SK-N-SH (cell line): ENCODE measurements around the gene C16orf87. TPM values are rescaled to one million over a fixed set of nuclear protein-coding genes. Genes with fewer than 3 reads are reported as not detected.

Source experiments
- CTCF ChIA-PET: fragments of 300-600, 350-600 bp; formaldehyde crosslinking; extraction: SDS; loops from one replicate; lab custom pipeline; 2021; lab: Yijun Ruan, JAX
- POLR2A ChIA-PET: fragments of 350-600 bp; sonication (Branson Sonifier 250); formaldehyde crosslinking; extraction: SDS; loops from one replicate; lab custom pipeline; 2020; ENCODE audit warnings: antibody characterized with exemption, inconsistent platforms; lab: Yijun Ruan, JAX
- DNase-seq: peaks from one replicate; pipeline ENCODE4 v3.0.0; 2012
- H2AFZ ChIP-seq: fragments of 200-600 bp; sonication (generic); 2 replicates; pipeline ENCODE4 v1.8.1; 2016; ENCODE audit warnings: antibody characterized with exemption, mild to moderate bottlenecking, low read depth
- H3F3A ChIP-seq: fragments of 200-600 bp; sonication (generic); replicated peaks from 2 replicates; pipeline ENCODE3; 2016; ENCODE audit warnings: antibody characterized with exemption, mild to moderate bottlenecking; ENCODE audit not compliant: insufficient read depth
- H3K27ac ChIP-seq, 2 experiments: fragments of 200-500 bp in 1 of 2; fragments of 200-600 bp in 1 of 2; sonication (Bioruptor generic) in 1 of 2; sonication (generic), shearing (Covaris generic) in 1 of 2; 2 replicates each; pipeline versions ENCODE4 v1.5.1 to v1.6.1; 2014 to 2016; ENCODE audit warnings: low read depth in 2 of 2, inconsistent platforms in 1 of 2, low read length in 1 of 2, mild to moderate bottlenecking in 1 of 2, mixed read lengths in 1 of 2
- H3K27me3 ChIP-seq: fragments of 200-600 bp; sonication (generic), shearing (Covaris generic); 2 replicates; pipeline ENCODE4 v1.6.1; 2016; ENCODE audit warnings: mixed run types; ENCODE audit not compliant: insufficient read depth
- H3K36me3 ChIP-seq, 2 experiments: fragments of 200-500 bp in 1 of 2; fragments of 200-600 bp in 1 of 2; sonication (Bioruptor generic) in 1 of 2; sonication (generic) in 1 of 2; replicated peaks in 1 of 2; 2 replicates each; pipeline versions ENCODE3 to v1.5.1; 2014 to 2016; ENCODE audit warnings: low read length in 1 of 2, mild to moderate bottlenecking in 1 of 2; ENCODE audit not compliant: insufficient read depth in 2 of 2, control insufficient read depth in 1 of 2
- H3K4me1 ChIP-seq, 2 experiments: fragments of 200-500 bp in 1 of 2; fragments of 200-600 bp in 1 of 2; sonication (Bioruptor generic) in 1 of 2; sonication (generic), shearing (Covaris generic) in 1 of 2; 2 replicates each; pipeline versions ENCODE4 v1.5.1 to v1.6.1; 2014 to 2016; ENCODE audit warnings: low read depth in 1 of 2, low read length in 1 of 2, mixed run types in 1 of 2; ENCODE audit not compliant: insufficient read depth in 2 of 2, control insufficient read depth in 1 of 2
- H3K4me2 ChIP-seq: fragments of 200-600 bp; sonication (generic), shearing (Covaris generic); 2 replicates; pipeline ENCODE4 v1.6.1; 2017; ENCODE audit warnings: mixed run types
- H3K4me3 ChIP-seq, 2 experiments: fragments of 200-500 bp in 1 of 2; fragments of 200-600 bp in 1 of 2; sonication (Bioruptor generic) in 1 of 2; sonication (generic), shearing (Covaris generic) in 1 of 2; 2 replicates each; pipeline versions ENCODE4 v1.5.1 to v1.8.1; 2014 to 2016; ENCODE audit warnings: low read depth in 2 of 2, inconsistent platforms in 1 of 2, low read length in 1 of 2, mild to moderate bottlenecking in 1 of 2, mixed read lengths in 1 of 2, moderate library complexity in 1 of 2
- H3K79me2 ChIP-seq: fragments of 200-600 bp; sonication (generic); 2 replicates; pipeline ENCODE4 v1.8.1; 2017; ENCODE audit warnings: mild to moderate bottlenecking; ENCODE audit not compliant: insufficient read depth
- H3K9ac ChIP-seq: fragments of 200-600 bp; sonication (generic); 2 replicates; pipeline ENCODE4 v1.6.1; 2017; ENCODE audit warnings: mixed run types
- H3K9me2 ChIP-seq: fragments of 200-600 bp; sonication (generic); 2 replicates; pipeline ENCODE4 v1.6.1; 2017; ENCODE audit warnings: mixed run types
- H3K9me3 ChIP-seq: fragments of 200-600 bp; sonication (generic); 2 replicates; pipeline ENCODE4 v1.6.1; 2017; ENCODE audit warnings: mixed run types, mild to moderate bottlenecking, moderate library complexity
- H4K20me1 ChIP-seq: fragments of 200-600 bp; sonication (generic); 2 replicates; pipeline ENCODE4 v1.6.1; 2017; ENCODE audit warnings: mild to moderate bottlenecking, mixed run types; ENCODE audit not compliant: insufficient read depth
- ELF1 ChIP-seq: IDR thresholded peaks from 2 replicates; pipeline ENCODE4 v1.4.0; 2012
- EZH2phosphoT487 ChIP-seq: fragments of 200-600 bp; sonication (generic); IDR thresholded peaks from 2 replicates; pipeline ENCODE4 v1.6.1; 2017; ENCODE audit warnings: low read depth, mixed run types, mild to moderate bottlenecking, antibody characterized with exemption, moderate library complexity, borderline replicate concordance
- FOXJ3 ChIP-seq: sonication (generic); formaldehyde crosslinking; IDR thresholded peaks from 2 replicates; pipeline ENCODE4 v1.5.1; 2020; ENCODE audit warnings: mild to moderate bottlenecking, missing genetic modification reagents
- FOXM1 ChIP-seq: IDR thresholded peaks from 2 replicates; pipeline ENCODE4 v1.4.0; 2012; ENCODE audit warnings: low read depth, mild to moderate bottlenecking
- JUND ChIP-seq: IDR thresholded peaks from 2 replicates; pipeline ENCODE4 v1.4.0; 2012
- MAX ChIP-seq: IDR thresholded peaks from 2 replicates; pipeline ENCODE4 v1.4.0; 2012; ENCODE audit warnings: low read depth
- MXI1 ChIP-seq: IDR thresholded peaks from 2 replicates; pipeline ENCODE4 v1.6.1; 2012; ENCODE audit warnings: mild to moderate bottlenecking, low read depth, low read length, improper control_type of control experiment
- NRF1 ChIP-seq: IDR thresholded peaks from 2 replicates; pipeline ENCODE4 v1.6.1; 2012; ENCODE audit warnings: low read depth, mild to moderate bottlenecking, low read length
- SMC3 ChIP-seq: IDR thresholded peaks from 2 replicates; pipeline ENCODE4 v1.6.1; 2012; ENCODE audit warnings: low read depth, low read length, improper control_type of control experiment
- USF1 ChIP-seq: IDR thresholded peaks from 2 replicates; pipeline ENCODE4 v1.4.0; 2012; ENCODE audit warnings: low read depth, borderline replicate concordance
- WGBS: methylation state at CpG from one replicate; pipeline ENCODE4 v1.1.6; 2017; ENCODE audit warnings: low lambda C conversion rate; 5-methylcytosine and 5-hydroxymethylcytosine counted together
- polyA plus RNA-seq, 3 experiments: library from polyadenylated mRNA; depleted of rRNA; stranded (reverse); fragments of >200 nt; gene quantifications; 2 replicates each; pipeline ENCODE4 v1.2.3, GENCODE V29; 2012
- TF ChIP-seq, protein P1 (sequence below): fragments of 150-350 bp; IDR thresholded peaks from 2 replicates; pipeline ENCODE4 v1.6.1; 2016; ENCODE audit warnings: mild to moderate bottlenecking, low read depth, low read length
- TF ChIP-seq, protein P2 (sequence below): IDR thresholded peaks from 2 replicates; pipeline ENCODE4 v1.4.0; 2012; ENCODE audit warnings: low read depth, borderline replicate concordance
- TF ChIP-seq, protein P3 (sequence below): fragments of 150-350 bp; IDR thresholded peaks from 2 replicates; pipeline ENCODE4 v1.6.1; 2017; ENCODE audit warnings: antibody characterized with exemption, low read length, low read depth, borderline replicate concordance

Gene C16orf87
- polyA plus RNA-seq, 1 of the 3 experiments (the other 2 are of a cell fraction), result 3.5 TPM

- no peak overlapping the region for H2AFZ ChIP-seq
- POLR2A ChIA-PET, result no interaction called here
- no peak overlapping the region for H3K27ac ChIP-seq
- no peak overlapping the region for H3K4me2 ChIP-seq
- H3F3A ChIP-seq, result peaks cover 2% of the 10 kb centered on the region
- no peak overlapping the region for H3K4me3 ChIP-seq
- no peaks in the 10 kb centered on the region for H3K9me3 ChIP-seq
- no peaks in the 10 kb centered on the region for H3K27me3 ChIP-seq
- TF ChIP-seq MXI1, result no peak
- TF ChIP-seq USF1, result no peak
- no peak for TF ChIP-seq FOXJ3
- TF ChIP-seq MAX, result no peak
- TF ChIP-seq NRF1, result no peak
- TF ChIP-seq, protein P1, sequence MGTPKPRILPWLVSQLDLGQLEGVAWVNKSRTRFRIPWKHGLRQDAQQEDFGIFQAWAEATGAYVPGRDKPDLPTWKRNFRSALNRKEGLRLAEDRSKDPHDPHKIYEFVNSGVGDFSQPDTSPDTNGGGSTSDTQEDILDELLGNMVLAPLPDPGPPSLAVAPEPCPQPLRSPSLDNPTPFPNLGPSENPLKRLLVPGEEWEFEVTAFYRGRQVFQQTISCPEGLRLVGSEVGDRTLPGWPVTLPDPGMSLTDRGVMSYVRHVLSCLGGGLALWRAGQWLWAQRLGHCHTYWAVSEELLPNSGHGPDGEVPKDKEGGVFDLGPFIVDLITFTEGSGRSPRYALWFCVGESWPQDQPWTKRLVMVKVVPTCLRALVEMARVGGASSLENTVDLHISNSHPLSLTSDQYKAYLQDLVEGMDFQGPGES, result no peak
- no peak for TF ChIP-seq EZH2phosphoT487
- no peak for TF ChIP-seq SMC3
- TF ChIP-seq FOXM1, result no peak
- TF ChIP-seq, protein P2, sequence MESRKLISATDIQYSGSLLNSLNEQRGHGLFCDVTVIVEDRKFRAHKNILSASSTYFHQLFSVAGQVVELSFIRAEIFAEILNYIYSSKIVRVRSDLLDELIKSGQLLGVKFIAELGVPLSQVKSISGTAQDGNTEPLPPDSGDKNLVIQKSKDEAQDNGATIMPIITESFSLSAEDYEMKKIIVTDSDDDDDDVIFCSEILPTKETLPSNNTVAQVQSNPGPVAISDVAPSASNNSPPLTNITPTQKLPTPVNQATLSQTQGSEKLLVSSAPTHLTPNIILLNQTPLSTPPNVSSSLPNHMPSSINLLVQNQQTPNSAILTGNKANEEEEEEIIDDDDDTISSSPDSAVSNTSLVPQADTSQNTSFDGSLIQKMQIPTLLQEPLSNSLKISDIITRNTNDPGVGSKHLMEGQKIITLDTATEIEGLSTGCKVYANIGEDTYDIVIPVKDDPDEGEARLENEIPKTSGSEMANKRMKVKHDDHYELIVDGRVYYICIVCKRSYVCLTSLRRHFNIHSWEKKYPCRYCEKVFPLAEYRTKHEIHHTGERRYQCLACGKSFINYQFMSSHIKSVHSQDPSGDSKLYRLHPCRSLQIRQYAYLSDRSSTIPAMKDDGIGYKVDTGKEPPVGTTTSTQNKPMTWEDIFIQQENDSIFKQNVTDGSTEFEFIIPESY, result no peak
- TF ChIP-seq ELF1, result no peak
- TF ChIP-seq JUND, result no peak
- TF ChIP-seq, protein P3, sequence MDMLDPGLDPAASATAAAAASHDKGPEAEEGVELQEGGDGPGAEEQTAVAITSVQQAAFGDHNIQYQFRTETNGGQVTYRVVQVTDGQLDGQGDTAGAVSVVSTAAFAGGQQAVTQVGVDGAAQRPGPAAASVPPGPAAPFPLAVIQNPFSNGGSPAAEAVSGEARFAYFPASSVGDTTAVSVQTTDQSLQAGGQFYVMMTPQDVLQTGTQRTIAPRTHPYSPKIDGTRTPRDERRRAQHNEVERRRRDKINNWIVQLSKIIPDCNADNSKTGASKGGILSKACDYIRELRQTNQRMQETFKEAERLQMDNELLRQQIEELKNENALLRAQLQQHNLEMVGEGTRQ, result no peak
- H3K9ac ChIP-seq, result no peak overlapping the region
- CTCF ChIA-PET, result interaction anchor here (1.2 to 5.1 kb wide), 5 partner anchors 8 to 63 kb away, joined by 3 to 36 read pairs (median 4); no protein-coding TSS in a partner anchor
- DNase-seq, result no peak
- 24% methylated on average over 1 of the region's 1 CpG for WGBS
- no peaks in the 10 kb centered on the region for H3K4me1 ChIP-seq
- no peaks in the 10 kb centered on the region for H3K36me3 ChIP-seq
- H4K20me1 ChIP-seq, result no peaks in the 10 kb centered on the region
- H3K9me2 ChIP-seq, result no peaks in the 10 kb centered on the region
- H3K79me2 ChIP-seq, result no peaks in the 10 kb centered on the region
These were observed 35.3 kb upstream of the C16orf87 start for GRCh38 chr16:46866286-46866685.
